ENCODE results near the gene MEGF11. TPM values are rescaled to one million over a fixed set of nuclear protein-coding genes. Genes with fewer than 3 reads are reported as not detected.

Gene MEGF11
- total RNA-seq, 2 donors from 2014 or later = not detected

DNA sequence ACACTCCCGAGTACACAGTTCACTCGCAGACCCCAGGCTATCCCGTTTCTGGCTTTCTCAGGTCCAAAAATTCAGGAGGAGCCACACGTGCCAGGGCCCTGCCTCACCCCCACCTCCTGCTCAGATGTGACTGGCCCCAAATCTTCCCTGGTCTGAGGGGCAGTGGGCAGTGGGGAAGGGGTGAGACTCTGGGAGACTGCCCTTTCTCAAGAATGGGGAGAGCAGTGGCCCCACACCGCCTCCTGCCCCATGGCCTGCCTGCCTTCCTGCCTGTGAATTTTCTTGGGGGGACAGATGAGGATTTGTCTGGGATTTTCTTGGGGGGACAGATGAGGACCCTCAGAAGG is 174.6 kb downstream of the MEGF11 start:
- TF ChIP-seq, protein P1, sequence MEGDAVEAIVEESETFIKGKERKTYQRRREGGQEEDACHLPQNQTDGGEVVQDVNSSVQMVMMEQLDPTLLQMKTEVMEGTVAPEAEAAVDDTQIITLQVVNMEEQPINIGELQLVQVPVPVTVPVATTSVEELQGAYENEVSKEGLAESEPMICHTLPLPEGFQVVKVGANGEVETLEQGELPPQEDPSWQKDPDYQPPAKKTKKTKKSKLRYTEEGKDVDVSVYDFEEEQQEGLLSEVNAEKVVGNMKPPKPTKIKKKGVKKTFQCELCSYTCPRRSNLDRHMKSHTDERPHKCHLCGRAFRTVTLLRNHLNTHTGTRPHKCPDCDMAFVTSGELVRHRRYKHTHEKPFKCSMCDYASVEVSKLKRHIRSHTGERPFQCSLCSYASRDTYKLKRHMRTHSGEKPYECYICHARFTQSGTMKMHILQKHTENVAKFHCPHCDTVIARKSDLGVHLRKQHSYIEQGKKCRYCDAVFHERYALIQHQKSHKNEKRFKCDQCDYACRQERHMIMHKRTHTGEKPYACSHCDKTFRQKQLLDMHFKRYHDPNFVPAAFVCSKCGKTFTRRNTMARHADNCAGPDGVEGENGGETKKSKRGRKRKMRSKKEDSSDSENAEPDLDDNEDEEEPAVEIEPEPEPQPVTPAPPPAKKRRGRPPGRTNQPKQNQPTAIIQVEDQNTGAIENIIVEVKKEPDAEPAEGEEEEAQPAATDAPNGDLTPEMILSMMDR (IDR thresholded peaks at IDR 0.05) = no peak
- Histone ChIP-seq H3K36me3 (no peaks in the 10 kb centered on the region), H3K9me3 (no peaks in the 10 kb centered on the region), H3K4me3 (no peak overlapping the region), H3K4me1 (peaks cover 0 to 9% of the 10 kb centered on the region in 2 donors), H3K27ac (no peak overlapping the region), H3K27me3 (no peaks in the 10 kb centered on the region)
- no peak for DNase-seq (ENCODE audit: low spot score)

DNA sequence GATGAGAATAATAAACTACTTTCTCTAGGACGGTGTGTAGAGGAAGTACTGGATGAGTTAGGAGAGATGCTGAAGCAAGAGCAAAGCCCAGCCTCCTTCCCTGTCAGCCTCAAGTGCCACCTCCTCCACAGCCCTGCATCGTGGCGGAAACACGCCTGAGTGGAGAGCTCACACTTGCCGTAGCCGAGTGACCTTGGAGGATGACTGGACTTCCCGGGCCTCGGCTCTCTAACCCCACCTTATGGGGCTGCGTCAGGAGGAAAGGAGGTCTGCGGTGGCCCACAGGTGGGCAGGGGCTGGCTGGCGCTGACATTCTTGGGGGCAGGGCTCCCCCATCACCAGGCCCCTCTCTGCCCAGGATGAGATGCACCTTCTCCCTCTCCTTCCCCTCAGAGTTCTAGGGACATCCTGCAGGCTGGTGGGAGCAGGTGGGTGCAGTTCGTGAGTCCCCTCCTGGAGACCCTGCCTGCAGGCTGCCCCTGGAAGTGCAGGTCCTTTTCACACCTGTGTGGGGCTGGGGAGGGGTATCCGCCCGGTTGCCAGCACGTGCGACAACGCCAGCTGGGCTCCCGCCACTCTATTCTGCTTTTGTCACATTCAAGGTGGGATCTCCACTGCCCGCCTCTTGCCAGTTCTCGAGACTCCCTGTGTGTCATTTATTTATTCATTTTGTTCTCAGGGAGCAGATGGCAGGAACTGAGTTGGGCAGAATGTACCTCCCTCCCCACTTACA is 175.2 kb downstream of the MEGF11 start:
- DNase-seq (ENCODE audit: low spot score) = no peak
- H3K4me3 ChIP-seq = no peak overlapping the region
- H3K4me1 ChIP-seq = peaks cover 0 to 11% of the 10 kb centered on the region in 2 donors
- no peaks in the 10 kb centered on the region for H3K36me3 ChIP-seq
- no peak overlapping the region for H3K27ac ChIP-seq
- H3K9me3 ChIP-seq = no peaks in the 10 kb centered on the region
- TF ChIP-seq, protein P1 (IDR thresholded peaks at IDR 0.05) = no peak
- no peaks in the 10 kb centered on the region for H3K27me3 ChIP-seq

DNA sequence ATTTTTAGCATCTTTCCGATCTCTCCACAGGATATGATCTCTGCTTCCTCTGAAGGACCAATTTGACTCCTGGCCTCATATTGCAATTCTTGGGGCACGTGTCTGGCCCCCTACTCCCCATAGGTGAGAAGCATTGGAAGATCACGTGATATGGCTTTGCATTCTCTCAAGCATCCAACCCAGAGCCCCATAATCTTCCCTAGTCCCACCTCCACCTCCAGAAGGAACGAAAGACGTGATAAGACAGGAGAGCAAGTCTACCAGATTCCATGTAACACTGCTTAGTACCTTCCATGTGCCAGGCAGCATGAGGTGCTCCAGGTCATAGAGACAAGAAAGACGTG is 176.3 kb downstream of the MEGF11 start:
- TF ChIP-seq, protein P1 (IDR thresholded peaks at IDR 0.05) = no peak
- Histone ChIP-seq H3K4me1 (peaks cover 0 to 22% of the 10 kb centered on the region in 2 donors), H3K27me3 (no peaks in the 10 kb centered on the region), H3K36me3 (no peaks in the 10 kb centered on the region), H3K4me3 (no peak overlapping the region), H3K9me3 (no peaks in the 10 kb centered on the region), H3K27ac (no peak overlapping the region)
- no peak for DNase-seq (ENCODE audit: low spot score)

DNA sequence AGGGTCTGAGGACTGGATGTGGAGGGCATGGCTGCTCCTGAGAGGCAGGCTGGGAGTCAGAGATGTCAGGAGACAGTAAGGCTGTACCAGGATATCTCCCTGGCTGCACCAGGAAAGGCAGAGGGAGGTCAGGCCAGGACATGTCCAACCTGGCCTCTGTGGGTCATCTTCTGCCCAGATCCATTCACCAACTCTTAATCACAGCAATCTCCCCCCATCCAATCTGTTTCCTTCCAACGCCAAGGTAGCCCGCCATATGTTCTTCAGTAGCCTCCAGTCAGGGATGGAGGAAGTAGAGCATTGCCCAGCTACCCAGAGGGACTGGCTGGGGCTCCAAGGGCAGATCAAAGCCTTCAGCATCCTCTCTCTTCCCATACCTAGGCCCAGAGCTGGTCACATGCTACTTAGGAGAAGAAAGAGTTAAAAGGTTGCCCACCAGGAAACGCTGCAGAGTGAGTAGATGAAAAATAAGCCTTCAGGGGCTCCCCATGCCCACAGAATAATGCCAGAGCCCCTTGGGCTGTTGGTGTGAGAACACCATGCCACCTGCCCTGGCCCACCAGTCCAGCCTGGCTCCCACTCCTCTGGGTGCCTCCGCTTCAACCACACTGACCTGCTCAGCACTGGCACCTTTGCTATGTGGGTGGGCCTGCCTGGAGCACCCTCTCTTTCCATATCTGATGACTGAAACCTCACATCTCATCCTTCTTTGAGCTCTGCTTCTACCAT is 176.8 kb downstream of the MEGF11 start:
- H3K4me3 ChIP-seq = no peak overlapping the region
- H3K36me3 ChIP-seq = no peaks in the 10 kb centered on the region
- TF ChIP-seq, protein P1 (IDR thresholded peaks at IDR 0.05) = no peak
- DNase-seq (ENCODE audit: low spot score) = no peak
- no peaks in the 10 kb centered on the region for H3K27me3 ChIP-seq
- H3K4me1 ChIP-seq = peaks cover 0 to 23% of the 10 kb centered on the region in 2 donors
- no peak overlapping the region for H3K27ac ChIP-seq
- H3K9me3 ChIP-seq = no peaks in the 10 kb centered on the region

DNA sequence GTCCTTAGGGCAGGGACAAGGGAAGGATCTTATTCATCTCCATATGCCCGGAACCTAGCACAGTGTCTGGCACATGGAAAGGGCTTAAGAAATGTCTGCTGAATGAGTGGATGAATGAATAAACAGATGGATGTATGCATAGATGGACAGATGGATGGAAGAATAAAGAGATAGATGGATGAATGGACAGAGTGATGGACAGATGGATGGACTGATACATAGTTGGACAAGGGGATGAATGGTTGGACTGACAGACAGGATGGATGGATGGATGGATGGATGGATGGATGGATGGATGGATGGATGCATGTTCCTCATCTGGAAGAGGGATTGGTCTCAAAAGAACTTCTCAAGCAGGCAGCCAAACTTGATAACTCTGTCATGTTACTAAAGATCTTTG is 177.6 kb downstream of the MEGF11 start:
- Histone ChIP-seq H3K27ac (no peak overlapping the region), H3K4me3 (no peak overlapping the region), H3K4me1 (peaks cover 0 to 21% of the 10 kb centered on the region in 2 donors), H3K27me3 (no peaks in the 10 kb centered on the region), H3K36me3 (no peaks in the 10 kb centered on the region), H3K9me3 (no peaks in the 10 kb centered on the region)
- TF ChIP-seq, protein P1 (IDR thresholded peaks at IDR 0.05) = no peak
- no peak for DNase-seq (ENCODE audit: low spot score)

All from right atrium auricular region (tissue), 2 donors.